ENCODE measurements around the gene HP1BP3.

Gene HP1BP3

DNA sequence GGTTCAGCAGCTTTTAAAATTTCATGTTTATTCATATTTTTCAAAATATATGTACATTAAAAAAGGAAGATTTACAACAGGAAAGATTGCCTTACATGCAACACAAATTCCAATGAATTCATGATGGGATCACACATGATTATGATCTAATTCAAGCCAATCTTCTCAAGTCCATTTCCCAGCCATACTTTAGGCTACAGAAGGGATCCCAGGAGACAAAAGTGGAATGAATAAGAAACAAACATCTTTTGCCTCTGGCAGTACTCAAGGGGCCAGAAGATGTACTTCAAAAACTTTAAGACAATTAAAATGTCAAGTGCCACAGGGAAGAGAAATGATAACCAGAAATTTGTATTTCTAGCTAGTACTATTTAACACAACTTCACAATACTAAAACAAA is 44.4 kb downstream of the HP1BP3 start:
- H3K4me3 ChIP-seq (ENCODE audit: low read depth, low read length), result no peak overlapping the region
- TF ChIP-seq, protein P1, sequence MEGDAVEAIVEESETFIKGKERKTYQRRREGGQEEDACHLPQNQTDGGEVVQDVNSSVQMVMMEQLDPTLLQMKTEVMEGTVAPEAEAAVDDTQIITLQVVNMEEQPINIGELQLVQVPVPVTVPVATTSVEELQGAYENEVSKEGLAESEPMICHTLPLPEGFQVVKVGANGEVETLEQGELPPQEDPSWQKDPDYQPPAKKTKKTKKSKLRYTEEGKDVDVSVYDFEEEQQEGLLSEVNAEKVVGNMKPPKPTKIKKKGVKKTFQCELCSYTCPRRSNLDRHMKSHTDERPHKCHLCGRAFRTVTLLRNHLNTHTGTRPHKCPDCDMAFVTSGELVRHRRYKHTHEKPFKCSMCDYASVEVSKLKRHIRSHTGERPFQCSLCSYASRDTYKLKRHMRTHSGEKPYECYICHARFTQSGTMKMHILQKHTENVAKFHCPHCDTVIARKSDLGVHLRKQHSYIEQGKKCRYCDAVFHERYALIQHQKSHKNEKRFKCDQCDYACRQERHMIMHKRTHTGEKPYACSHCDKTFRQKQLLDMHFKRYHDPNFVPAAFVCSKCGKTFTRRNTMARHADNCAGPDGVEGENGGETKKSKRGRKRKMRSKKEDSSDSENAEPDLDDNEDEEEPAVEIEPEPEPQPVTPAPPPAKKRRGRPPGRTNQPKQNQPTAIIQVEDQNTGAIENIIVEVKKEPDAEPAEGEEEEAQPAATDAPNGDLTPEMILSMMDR (IDR thresholded peaks at IDR 0.05; ENCODE audit: low read depth, low read length), result no peak

DNA sequence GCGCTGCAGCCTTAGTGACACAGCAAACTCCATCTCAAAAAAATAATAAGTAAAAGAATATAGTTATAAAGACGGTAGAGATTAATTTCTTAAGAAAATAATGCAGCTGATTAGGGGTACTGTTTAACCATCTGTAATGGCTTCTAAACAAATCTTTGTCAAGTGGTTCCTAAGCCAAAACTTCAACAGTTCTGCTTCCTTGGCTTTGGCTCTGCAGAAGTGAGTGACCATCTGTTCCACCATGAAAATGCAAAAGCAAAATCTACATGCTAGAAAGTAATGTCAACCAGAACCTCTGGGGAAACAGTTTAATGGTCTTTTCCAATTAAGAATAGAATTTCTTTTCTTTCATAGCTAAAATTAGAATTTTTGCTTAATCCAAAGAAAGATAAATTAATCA is 46.3 kb downstream of the HP1BP3 start:
- no peak overlapping the region for H3K4me3 ChIP-seq (ENCODE audit: low read depth, low read length)
- TF ChIP-seq, protein P1 (IDR thresholded peaks at IDR 0.05; ENCODE audit: low read depth, low read length), result no peak

DNA sequence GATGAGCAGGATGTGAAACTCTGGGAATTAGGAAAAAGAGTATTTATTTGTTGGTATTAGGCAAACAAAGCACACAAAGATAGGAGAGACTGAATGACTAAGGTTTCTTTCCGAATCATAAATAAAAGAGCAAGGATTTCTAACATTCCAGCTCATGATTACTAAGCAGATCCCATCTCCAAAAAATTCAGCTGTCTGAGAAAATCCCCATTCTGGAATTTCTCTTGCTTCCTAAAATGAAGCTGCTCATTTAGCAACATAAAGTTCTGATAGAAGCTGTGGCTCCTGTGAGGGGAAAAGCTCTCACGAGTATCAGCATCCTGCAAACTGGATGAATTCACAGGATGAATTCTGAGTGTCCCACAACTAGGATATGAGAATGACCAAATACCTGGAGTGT is 47.9 kb downstream of the HP1BP3 start:
- no peak overlapping the region for H3K4me3 ChIP-seq (ENCODE audit: low read depth, low read length)
- TF ChIP-seq, protein P1 (IDR thresholded peaks at IDR 0.05; ENCODE audit: low read depth, low read length), result no peak

DNA sequence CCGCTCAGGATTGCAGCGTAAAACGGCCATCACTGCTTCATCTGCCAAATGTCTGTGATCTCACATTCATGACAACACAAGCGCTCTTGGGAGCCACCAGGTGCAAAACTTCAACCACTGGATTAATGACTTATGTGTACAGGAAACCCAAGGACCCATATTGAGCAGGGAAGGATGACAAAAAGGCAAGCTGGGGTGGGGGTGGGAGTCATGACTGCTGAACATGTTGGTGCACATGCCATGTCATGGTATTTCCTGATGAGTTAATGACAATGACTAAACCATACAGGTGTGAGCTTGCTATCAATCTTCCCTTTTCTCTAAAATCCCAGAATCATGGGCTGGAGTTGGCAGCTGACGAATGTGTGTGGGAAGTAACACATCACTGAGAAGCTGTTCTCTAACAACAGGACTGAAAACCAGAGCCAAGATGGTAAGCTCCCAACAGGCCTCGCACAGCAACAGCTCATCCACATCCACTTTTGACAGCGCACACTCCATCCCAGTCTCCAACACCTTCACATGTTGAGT is 51.5 kb downstream of the HP1BP3 start:
- H3K4me3 ChIP-seq (ENCODE audit: low read depth, low read length), result no peak overlapping the region
- TF ChIP-seq, protein P1 (IDR thresholded peaks at IDR 0.05; ENCODE audit: low read depth, low read length), result no peak

DNA sequence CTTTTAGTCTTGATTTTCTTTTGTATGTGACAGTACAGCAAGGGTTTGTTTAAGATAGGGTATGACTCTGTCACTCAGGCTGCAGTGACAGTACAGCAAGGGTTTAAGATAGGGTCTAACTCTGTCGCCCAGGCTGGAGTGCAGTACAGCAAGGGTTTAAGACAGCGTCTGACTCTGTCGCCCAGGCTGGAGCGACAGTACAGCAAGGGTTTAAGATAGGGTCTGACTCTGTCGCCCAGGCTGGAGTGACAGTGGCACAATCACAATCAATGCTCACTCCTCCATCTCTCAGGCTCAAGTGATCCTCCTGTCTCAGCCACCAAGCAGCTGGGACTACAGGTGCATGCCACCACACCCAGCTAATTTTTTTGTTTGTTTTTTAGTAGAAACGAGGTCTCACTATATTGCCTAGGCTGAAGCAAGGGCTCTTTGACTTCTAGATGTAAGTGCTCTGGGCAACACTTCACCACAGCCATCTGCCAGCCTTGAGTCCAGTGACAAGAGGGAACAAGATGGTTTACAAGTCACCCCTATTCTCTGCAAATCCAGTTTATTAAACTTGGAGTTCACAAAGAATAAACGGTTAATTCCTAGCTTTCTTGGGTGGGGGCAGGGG is 53.6 kb downstream of the HP1BP3 start:
- H3K4me3 ChIP-seq (ENCODE audit: low read depth, low read length), result peak overlapping the region; percentile 27; the same call in 1 of the 2 replicates
- TF ChIP-seq, protein P1 (IDR thresholded peaks at IDR 0.05; ENCODE audit: low read depth, low read length), result no peak

DNA sequence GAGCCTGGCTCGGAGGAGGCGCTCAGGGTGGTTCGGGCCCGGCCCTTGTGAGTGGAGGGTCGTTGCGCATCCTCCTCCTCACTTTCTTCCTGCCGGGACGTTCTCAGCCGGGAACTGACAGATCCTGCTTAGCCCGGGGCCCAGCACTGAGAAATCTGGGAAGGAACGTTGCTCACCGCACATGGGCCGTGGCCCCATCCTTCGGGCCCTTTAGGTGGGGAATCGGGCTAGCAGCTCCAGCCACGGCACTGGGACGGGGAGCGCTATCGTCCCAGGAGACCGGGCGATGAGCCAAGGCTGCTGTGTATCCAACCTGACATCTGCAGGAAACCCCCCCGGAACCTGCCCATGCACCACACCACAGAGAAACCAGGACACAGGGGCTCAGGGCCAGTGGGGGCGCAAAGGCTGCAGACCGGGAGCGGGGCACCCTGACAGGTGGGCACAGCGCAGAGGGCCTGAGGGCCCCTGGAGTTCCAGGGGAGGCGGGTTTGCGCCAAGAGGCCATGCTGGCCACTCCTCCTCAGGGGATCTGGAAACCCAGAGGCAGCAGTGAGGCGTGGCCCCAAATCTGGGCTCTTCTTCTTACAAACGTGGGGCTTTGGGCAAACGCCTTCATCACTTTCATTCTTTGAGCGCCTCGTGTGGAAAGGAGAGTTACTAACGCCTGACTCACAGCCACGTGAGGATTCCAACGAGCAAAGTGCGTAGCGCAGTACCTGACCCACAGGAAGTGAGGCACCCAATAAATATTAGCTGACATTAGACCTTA is 54.3 kb downstream of the HP1BP3 start, which contains the start of gene SH2D5:
Gene SH2D5 (minus strand): TSS at position 116 of the 772 bp plus-strand sequence. CDS start 4,659 bp downstream, outside the sequence.
- H3K4me3 ChIP-seq (ENCODE audit: low read depth, low read length), result peak within 1 kb of the TSS; percentile 65
- TF ChIP-seq, protein P1 (IDR thresholded peaks at IDR 0.05; ENCODE audit: low read depth, low read length), result no peak

DNA sequence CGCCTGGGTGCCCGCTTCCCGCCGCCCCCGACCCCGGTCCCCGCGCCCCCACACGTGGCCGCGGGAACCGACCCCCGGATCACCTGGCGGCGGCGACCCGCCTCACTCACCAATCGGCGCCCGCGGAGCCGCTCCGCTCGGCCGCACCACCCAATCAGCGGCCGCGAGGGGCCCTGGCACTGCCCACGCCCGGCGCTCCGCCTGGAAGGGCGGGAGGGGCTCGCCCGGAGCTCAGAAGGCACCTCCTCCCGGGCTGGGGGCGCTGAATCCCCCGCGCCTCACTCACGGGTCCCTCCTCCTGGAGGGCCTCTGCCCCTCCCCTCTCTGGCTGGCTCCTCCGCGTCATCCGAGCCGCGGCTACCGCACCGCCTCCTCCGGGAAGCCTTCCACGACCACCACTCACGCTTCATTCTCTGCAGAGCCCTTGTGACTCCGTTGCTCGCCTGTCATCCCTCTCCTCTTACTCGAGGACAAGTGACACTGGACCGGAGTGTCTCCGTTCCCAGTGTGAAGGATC is 55.0 kb downstream of the HP1BP3 start:
- peak overlapping the region; percentile 65 for H3K4me3 ChIP-seq (ENCODE audit: low read depth, low read length)
- TF ChIP-seq, protein P1 (IDR thresholded peaks at IDR 0.05; ENCODE audit: low read depth, low read length), result no peak
